ENCODE data around the gene TSC22D3.

- no peak for TF ChIP-seq CTCF (IDR thresholded peaks at IDR 0.05)
- no peak for TF ChIP-seq POLR2A (IDR thresholded peaks at IDR 0.05)
Measured at GRCh38 chrX:107700317-107700774, 75.2 kb downstream of the TSC22D3 start.
